Endothelial cell (in vitro differentiated cells): ENCODE measurements around the gene KSR2. TPM values are rescaled to one million over a fixed set of nuclear protein-coding genes. Genes with fewer than 3 reads are reported as not detected.

ENCODE experiments used
- DNase-seq: peaks from one replicate; pipeline ENCODE4 v3.0.0; 2021; ENCODE audit warnings: low spot score
- H3K27ac Mint-ChIP-seq: one replicate; pipeline ENCODE4 v1.8.0; 2021; ENCODE audit warnings: mixed read lengths, inconsistent platforms; ENCODE audit not compliant: unreplicated experiment
- H3K27me3 Mint-ChIP-seq: one replicate; pipeline ENCODE4 v1.8.0; 2021; ENCODE audit warnings: mild to moderate bottlenecking, moderate library complexity, mixed read lengths, inconsistent platforms; ENCODE audit not compliant: unreplicated experiment
- H3K36me3 Mint-ChIP-seq: one replicate; pipeline ENCODE4 v1.8.0; 2021; ENCODE audit warnings: mild to moderate bottlenecking, low read depth, mixed read lengths, inconsistent platforms; ENCODE audit not compliant: unreplicated experiment
- H3K4me1 Mint-ChIP-seq: one replicate; pipeline ENCODE4 v1.8.0; 2021; ENCODE audit warnings: mild to moderate bottlenecking, mixed read lengths, inconsistent platforms; ENCODE audit not compliant: unreplicated experiment
- H3K4me3 Mint-ChIP-seq: one replicate; pipeline ENCODE4 v1.8.0; 2021; ENCODE audit warnings: mild to moderate bottlenecking, mixed read lengths, inconsistent platforms; ENCODE audit not compliant: unreplicated experiment
- H3K9me3 Mint-ChIP-seq: one replicate; pipeline ENCODE4 v1.8.0; 2021; ENCODE audit warnings: mixed read lengths, inconsistent platforms; ENCODE audit not compliant: unreplicated experiment
- total RNA-seq: library from RNA; stranded (reverse); fragmentation: NEBNext Ultra II Directional; extraction: Animal tissue kit (Norgen Biotek cat#: 25700); gene quantifications from one replicate; pipeline ENCODE4 v1.2.1, GENCODE V29; 2021; ENCODE audit not compliant: unreplicated experiment
- TF ChIP-seq, protein P1 (sequence below): fragments of 200-600 bp; sonication (generic); IDR thresholded peaks from one replicate; pipeline ENCODE4 v1.5.0; 2021; ENCODE audit warnings: antibody characterized with exemption; ENCODE audit not compliant: unreplicated experiment

KSR2 gene
- total RNA-seq, 1 donor from 2014 or later: 0.05 TPM

DNA sequence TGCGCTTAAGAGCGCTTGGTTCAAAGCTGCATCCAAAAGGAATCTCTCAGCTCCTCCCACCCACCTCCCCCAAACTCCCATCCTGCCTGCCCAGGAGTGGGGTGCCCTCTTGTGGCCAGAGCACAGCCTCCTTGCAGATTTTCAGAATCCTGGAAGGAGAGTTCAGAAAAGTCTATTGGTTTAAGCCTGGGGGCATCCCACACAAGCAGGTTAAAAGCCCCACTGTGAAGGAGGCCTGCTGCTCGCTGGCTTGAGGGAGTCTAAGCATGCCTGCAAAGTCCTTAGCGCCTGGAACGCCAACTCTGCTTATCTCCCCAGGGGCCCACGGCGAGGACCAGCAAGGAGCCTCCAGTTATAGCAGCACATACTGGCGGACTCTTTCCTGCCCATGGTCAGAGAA, 297.1 kb downstream of the KSR2 start:
- H3K27ac Mint-ChIP-seq: no peak overlapping the region
- H3K36me3 Mint-ChIP-seq: no peaks in the 10 kb centered on the region
- H3K4me3 Mint-ChIP-seq: no peak overlapping the region
- no peaks in the 10 kb centered on the region for H3K4me1 Mint-ChIP-seq
- TF ChIP-seq, protein P1, sequence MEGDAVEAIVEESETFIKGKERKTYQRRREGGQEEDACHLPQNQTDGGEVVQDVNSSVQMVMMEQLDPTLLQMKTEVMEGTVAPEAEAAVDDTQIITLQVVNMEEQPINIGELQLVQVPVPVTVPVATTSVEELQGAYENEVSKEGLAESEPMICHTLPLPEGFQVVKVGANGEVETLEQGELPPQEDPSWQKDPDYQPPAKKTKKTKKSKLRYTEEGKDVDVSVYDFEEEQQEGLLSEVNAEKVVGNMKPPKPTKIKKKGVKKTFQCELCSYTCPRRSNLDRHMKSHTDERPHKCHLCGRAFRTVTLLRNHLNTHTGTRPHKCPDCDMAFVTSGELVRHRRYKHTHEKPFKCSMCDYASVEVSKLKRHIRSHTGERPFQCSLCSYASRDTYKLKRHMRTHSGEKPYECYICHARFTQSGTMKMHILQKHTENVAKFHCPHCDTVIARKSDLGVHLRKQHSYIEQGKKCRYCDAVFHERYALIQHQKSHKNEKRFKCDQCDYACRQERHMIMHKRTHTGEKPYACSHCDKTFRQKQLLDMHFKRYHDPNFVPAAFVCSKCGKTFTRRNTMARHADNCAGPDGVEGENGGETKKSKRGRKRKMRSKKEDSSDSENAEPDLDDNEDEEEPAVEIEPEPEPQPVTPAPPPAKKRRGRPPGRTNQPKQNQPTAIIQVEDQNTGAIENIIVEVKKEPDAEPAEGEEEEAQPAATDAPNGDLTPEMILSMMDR: peak; percentile 60
- peak; percentile 71 for DNase-seq
- no peaks in the 10 kb centered on the region for H3K9me3 Mint-ChIP-seq
- peaks cover 4% of the 10 kb centered on the region for H3K27me3 Mint-ChIP-seq

DNA sequence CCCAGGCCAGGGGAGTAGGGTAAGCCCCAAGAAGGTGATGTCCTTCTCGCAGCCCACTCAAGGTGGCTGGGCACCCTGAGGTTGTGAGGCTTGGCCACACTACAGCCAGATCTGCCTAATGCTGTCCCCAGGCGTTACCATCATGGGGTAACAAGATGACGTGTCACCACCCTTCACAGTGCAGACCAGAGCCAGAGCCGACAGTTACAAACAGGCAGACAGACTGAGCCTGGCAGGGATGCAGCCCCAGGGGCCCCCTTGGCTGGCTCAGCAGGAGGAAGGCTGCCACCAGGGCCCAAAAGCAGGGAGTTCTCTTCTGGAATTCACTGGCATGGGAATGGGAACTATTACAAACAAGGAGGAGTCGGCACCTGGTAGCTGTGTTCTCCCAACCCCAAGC, 304.6 kb downstream of the KSR2 start:
- TF ChIP-seq, protein P1: no peak
- Mint-ChIP-seq H3K4me1 (no peaks in the 10 kb centered on the region), H3K4me3 (no peak overlapping the region), H3K9me3 (no peaks in the 10 kb centered on the region), H3K27ac (no peak overlapping the region), H3K27me3 (no peaks in the 10 kb centered on the region), H3K36me3 (no peaks in the 10 kb centered on the region)
- DNase-seq: no peak

DNA sequence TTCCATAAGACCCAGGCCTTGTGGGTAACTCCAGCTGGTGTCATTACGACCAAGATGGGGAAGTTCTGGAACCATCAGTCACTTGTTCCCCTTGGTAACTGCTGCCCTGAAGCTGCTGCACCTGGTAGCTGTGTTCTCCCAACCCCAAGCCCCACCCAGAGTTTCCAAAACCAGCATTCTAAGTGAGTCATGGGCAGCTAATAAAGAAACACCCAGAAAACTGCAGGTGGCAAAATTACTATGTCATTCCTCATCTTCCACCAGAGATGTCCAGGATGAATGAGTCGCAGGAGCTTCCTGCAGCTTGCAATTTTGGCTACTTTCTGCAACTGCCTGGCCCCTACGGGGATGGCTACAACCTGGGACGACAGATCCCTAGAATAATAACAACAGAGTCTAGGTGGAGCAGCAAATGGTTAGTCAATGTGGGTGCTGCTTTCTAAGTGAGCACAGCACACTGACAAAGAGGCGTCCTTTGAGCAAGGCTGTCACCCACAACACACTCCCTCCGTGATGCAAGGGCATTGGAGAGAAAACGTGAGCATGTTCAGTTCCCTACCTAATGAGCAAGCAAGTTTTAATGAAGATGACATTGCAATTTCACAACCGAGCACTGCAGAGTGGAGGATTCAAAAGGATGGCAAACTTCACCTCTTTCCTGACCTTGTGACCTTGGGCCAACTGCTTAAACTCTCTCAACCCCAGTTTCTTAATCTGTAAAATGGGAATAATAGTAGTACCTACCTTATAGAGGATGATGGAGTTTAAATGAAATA, 306.0 kb downstream of the KSR2 start:
- Mint-ChIP-seq H3K4me3 (no peak overlapping the region), H3K4me1 (no peaks in the 10 kb centered on the region), H3K36me3 (no peaks in the 10 kb centered on the region), H3K9me3 (no peaks in the 10 kb centered on the region), H3K27me3 (no peaks in the 10 kb centered on the region), H3K27ac (no peak overlapping the region)
- no peak for DNase-seq
- TF ChIP-seq, protein P1: no peak

DNA sequence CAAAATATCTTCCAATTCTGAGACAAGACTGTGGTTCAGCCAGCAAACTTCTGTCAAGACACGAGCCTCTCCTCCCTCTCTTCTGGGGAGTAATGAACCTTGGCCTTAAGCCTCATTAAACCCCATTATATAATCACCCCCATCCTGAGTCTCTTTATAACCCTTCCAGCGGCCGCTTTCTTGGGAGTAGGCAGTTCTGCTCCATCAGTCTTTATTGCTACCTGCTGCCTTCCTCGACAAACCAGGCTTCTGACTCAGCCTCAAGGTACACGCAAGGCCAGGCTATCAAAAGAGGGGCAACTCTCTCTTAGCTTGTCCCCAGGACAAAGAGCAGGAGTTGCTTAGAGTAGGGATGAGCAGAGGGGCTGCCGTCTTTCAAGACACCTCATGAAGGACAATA, 306.6 kb downstream of the KSR2 start:
- no peak for DNase-seq
- no peak overlapping the region for H3K4me3 Mint-ChIP-seq
- H3K9me3 Mint-ChIP-seq: no peaks in the 10 kb centered on the region
- H3K27me3 Mint-ChIP-seq: no peaks in the 10 kb centered on the region
- TF ChIP-seq, protein P1: no peak
- no peaks in the 10 kb centered on the region for H3K36me3 Mint-ChIP-seq
- no peaks in the 10 kb centered on the region for H3K4me1 Mint-ChIP-seq
- H3K27ac Mint-ChIP-seq: no peak overlapping the region

DNA sequence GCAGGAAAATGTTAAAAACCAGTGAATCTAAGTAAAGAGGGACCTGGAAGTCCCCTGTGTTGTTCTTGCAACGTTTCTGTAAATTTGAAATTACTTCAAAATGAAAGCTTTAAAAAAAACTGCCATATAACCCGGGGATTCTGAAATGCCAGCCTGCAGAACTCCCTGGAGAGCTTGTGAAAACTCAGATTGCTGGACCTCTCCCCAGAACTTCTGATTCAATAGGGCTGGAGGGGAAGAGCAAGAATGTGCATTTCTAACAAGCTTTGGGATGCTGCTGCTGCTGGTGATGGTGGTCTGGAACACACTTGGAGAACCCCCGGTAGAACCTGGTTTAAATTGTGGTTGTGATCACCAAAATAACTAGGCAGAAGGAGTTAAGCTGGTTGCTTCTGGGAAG, 307.3 kb downstream of the KSR2 start:
- Mint-ChIP-seq H3K27me3 (no peaks in the 10 kb centered on the region), H3K4me1 (no peaks in the 10 kb centered on the region), H3K9me3 (no peaks in the 10 kb centered on the region), H3K27ac (no peak overlapping the region), H3K4me3 (no peak overlapping the region), H3K36me3 (no peaks in the 10 kb centered on the region)
- TF ChIP-seq, protein P1: no peak
- DNase-seq: no peak
